ENCODE results near the gene WDR37. TPM values are rescaled to one million over a fixed set of nuclear protein-coding genes. Genes with fewer than 3 reads are reported as not detected.

The WDR37 gene
- total RNA-seq, 1 experiment from 2014 or later: 14.2 TPM

DNA sequence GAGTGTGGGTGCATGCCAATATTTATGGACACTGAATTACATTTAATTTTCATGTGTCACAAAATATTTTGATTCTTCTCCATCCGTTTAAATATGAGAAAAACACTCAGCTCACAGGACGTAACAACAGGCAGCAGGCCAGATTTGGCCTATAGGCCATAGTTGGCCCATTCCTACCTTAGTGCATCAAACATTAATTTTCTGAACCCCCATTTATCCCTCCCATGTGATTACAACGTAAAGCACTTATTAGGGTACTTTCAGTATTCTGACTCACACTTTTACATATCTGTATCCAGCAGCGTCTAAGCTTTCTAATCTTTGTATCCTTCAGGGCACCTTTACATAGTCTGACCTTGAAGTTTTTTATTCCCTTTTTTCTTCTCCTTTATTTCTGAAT lies 11.2 kb upstream of the WDR37 start:
- CTCF ChIA-PET: no interaction called here
- TF ChIP-seq, protein P1, sequence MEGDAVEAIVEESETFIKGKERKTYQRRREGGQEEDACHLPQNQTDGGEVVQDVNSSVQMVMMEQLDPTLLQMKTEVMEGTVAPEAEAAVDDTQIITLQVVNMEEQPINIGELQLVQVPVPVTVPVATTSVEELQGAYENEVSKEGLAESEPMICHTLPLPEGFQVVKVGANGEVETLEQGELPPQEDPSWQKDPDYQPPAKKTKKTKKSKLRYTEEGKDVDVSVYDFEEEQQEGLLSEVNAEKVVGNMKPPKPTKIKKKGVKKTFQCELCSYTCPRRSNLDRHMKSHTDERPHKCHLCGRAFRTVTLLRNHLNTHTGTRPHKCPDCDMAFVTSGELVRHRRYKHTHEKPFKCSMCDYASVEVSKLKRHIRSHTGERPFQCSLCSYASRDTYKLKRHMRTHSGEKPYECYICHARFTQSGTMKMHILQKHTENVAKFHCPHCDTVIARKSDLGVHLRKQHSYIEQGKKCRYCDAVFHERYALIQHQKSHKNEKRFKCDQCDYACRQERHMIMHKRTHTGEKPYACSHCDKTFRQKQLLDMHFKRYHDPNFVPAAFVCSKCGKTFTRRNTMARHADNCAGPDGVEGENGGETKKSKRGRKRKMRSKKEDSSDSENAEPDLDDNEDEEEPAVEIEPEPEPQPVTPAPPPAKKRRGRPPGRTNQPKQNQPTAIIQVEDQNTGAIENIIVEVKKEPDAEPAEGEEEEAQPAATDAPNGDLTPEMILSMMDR (IDR thresholded peaks at IDR 0.05; ENCODE audit: unreplicated experiment): no peak
- Mint-ChIP-seq H3K4me3 (ENCODE audit: unreplicated experiment) (no peak overlapping the region), H3K9me3 (ENCODE audit: unreplicated experiment) (no peaks in the 10 kb centered on the region), H3K4me1 (ENCODE audit: insufficient read depth, unreplicated experiment) (peaks cover 29% of the 10 kb centered on the region), H3K36me3 (ENCODE audit: insufficient read depth, unreplicated experiment) (peaks cover 51% of the 10 kb centered on the region), H3K27me3 (ENCODE audit: insufficient read depth, unreplicated experiment) (no peaks in the 10 kb centered on the region), H3K27ac (ENCODE audit: low read depth, unreplicated experiment) (no peak overlapping the region)
- intact Hi-C loops (cut with micrococcal nuclease): no loop called here
- no TSS peak for BruUV-seq (replicated peaks)
- no peak for DNase-seq (ENCODE audit: unreplicated experiment)
- POLR2A ChIA-PET: interaction anchor here (0.7 to 3.6 kb wide), 7 partner anchors 9 to 58 kb away, joined by 3 to 27 read pairs (median 6); partner anchors contain the start of genes GTPBP4 and WDR37

DNA sequence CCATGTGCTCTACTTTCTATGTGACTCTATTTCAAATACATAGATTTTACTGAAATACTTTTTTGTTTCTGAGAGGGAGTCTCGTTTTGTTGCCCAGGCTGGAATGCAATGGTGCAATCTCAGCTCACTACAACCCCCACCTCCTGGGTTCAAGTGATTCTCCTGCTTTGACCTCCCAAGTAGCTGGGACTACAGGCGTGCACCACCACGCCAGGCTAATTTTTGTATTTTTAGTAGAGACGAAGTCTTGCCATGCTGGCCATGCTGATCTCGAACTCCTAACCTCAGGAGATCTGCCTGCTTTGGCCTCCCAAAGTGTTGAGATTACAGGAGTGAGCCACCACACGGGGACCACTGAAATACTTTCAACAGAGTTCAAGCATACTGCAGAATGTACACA lies 10.8 kb upstream of the WDR37 start:
- Mint-ChIP-seq H3K4me1 (ENCODE audit: insufficient read depth, unreplicated experiment) (peaks cover 29% of the 10 kb centered on the region), H3K36me3 (ENCODE audit: insufficient read depth, unreplicated experiment) (peaks cover 46% of the 10 kb centered on the region), H3K27ac (ENCODE audit: low read depth, unreplicated experiment) (no peak overlapping the region), H3K27me3 (ENCODE audit: insufficient read depth, unreplicated experiment) (no peaks in the 10 kb centered on the region), H3K9me3 (ENCODE audit: unreplicated experiment) (no peaks in the 10 kb centered on the region), H3K4me3 (ENCODE audit: unreplicated experiment) (no peak overlapping the region)
- DNase-seq (ENCODE audit: unreplicated experiment): no peak
- TF ChIP-seq, protein P1 (IDR thresholded peaks at IDR 0.05; ENCODE audit: unreplicated experiment): no peak
- intact Hi-C loops (cut with micrococcal nuclease): no loop called here
- ChIA-PET CTCF (no interaction called here), POLR2A (interaction anchor here (0.6 to 3.6 kb wide), 6 partner anchors 9 to 412 kb away, joined by 3 to 27 read pairs (median 6); partner anchors contain the start of genes GTPBP4 and WDR37)
- BruUV-seq (replicated peaks): no TSS peak

DNA sequence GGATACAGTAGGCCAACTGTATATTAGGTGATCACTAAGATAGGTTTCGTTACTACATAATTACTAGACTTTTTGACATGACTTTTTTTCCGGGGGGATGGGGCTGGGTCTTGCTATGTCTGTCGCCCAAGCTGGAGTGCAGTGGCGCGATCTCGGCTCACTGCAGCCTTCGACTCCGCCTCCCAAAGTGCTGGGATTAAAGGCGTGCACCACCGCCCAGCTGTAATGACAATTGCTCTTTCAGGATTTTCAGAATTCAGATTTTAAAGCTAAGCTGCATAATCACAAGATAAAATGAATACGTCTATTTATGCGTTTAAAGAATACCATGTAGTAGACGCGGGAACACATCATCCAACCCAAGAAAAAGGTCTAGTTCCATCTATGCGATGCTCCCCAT lies 8.2 kb upstream of the WDR37 start:
- Mint-ChIP-seq H3K4me3 (ENCODE audit: unreplicated experiment) (peak overlapping the region; percentile 88), H3K9me3 (ENCODE audit: unreplicated experiment) (no peaks in the 10 kb centered on the region), H3K27me3 (ENCODE audit: insufficient read depth, unreplicated experiment) (no peaks in the 10 kb centered on the region), H3K36me3 (ENCODE audit: insufficient read depth, unreplicated experiment) (peaks cover 34% of the 10 kb centered on the region), H3K4me1 (ENCODE audit: insufficient read depth, unreplicated experiment) (peaks cover 29% of the 10 kb centered on the region), H3K27ac (ENCODE audit: low read depth, unreplicated experiment) (peak overlapping the region; percentile 99)
- BruUV-seq (replicated peaks): no TSS peak
- POLR2A ChIA-PET: interaction anchor here (0.7 to 11.5 kb wide), 11 partner anchors 8 to 1423 kb away, joined by 3 to 217 read pairs (median 7); partner anchors contain the start of genes GTPBP4, IDI2, LARP4B and WDR37
- TF ChIP-seq, protein P1 (IDR thresholded peaks at IDR 0.05; ENCODE audit: unreplicated experiment): no peak
- CTCF ChIA-PET: no interaction called here
- DNase-seq (ENCODE audit: unreplicated experiment): peak; percentile 16
- intact Hi-C loops (cut with micrococcal nuclease): loop anchor here (2.0 kb wide), 1 partner anchor 117 kb away; the partner anchor contains the start of gene LARP4B

DNA sequence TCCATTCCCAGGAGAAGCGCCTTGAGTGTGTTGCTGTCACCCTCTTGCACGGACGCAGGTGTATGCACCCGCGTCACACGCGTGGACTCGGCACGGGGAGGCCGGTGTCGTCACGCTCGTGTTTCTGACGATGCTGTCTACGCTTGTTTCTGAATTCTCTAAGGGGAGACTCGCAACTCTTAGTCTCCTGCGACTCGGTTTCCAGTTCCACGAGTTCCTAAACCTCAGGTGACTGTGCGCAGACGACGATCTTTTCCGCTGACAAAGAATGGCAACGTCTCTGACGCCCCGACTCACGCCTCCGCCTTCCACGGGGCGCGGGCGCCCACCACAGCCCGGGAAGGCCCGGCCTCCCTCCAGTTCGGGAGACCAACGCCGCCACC lies 7.8 kb upstream of the WDR37 start:
- intact Hi-C loops (cut with micrococcal nuclease): loop anchor here (2.0 kb wide), 1 partner anchor 118 kb away; the partner anchor contains the start of gene LARP4B
- peak overlapping the region; percentile 88 for H3K4me3 Mint-ChIP-seq (ENCODE audit: unreplicated experiment)
- peaks cover 31% of the 10 kb centered on the region for H3K4me1 Mint-ChIP-seq (ENCODE audit: insufficient read depth, unreplicated experiment)
- DNase-seq (ENCODE audit: unreplicated experiment): peak; percentile 17
- TF ChIP-seq, protein P1 (IDR thresholded peaks at IDR 0.05; ENCODE audit: unreplicated experiment): no peak
- POLR2A ChIA-PET: interaction anchor here (0.7 to 11.5 kb wide), 16 partner anchors 8 to 1422 kb away, joined by 3 to 217 read pairs (median 6); partner anchors contain the start of genes GTPBP4, IDI2, LARP4B and WDR37
- H3K36me3 Mint-ChIP-seq (ENCODE audit: insufficient read depth, unreplicated experiment): peaks cover 34% of the 10 kb centered on the region
- CTCF ChIA-PET: no interaction called here
- H3K9me3 Mint-ChIP-seq (ENCODE audit: unreplicated experiment): no peaks in the 10 kb centered on the region
- peak overlapping the region; percentile 99 for H3K27ac Mint-ChIP-seq (ENCODE audit: low read depth, unreplicated experiment)
- H3K27me3 Mint-ChIP-seq (ENCODE audit: insufficient read depth, unreplicated experiment): no peaks in the 10 kb centered on the region
- BruUV-seq (replicated peaks): TSS peak; percentile 72

All from MCF 10A (cell line).